Erythroblast (primary cell): ENCODE results near the gene UNCX.

Experiments used
- GATA1 ChIP-seq: IDR thresholded peaks from 2 replicates; pipeline ENCODE4 v1.6.1; 2011; ENCODE audit warnings: low read depth, mild to moderate bottlenecking, control low read depth, low read length, moderate library complexity
- POLR2A ChIP-seq: IDR thresholded peaks from 2 replicates; pipeline ENCODE4 v1.6.1; 2011; ENCODE audit warnings: mild to moderate bottlenecking, low read length

DNA sequence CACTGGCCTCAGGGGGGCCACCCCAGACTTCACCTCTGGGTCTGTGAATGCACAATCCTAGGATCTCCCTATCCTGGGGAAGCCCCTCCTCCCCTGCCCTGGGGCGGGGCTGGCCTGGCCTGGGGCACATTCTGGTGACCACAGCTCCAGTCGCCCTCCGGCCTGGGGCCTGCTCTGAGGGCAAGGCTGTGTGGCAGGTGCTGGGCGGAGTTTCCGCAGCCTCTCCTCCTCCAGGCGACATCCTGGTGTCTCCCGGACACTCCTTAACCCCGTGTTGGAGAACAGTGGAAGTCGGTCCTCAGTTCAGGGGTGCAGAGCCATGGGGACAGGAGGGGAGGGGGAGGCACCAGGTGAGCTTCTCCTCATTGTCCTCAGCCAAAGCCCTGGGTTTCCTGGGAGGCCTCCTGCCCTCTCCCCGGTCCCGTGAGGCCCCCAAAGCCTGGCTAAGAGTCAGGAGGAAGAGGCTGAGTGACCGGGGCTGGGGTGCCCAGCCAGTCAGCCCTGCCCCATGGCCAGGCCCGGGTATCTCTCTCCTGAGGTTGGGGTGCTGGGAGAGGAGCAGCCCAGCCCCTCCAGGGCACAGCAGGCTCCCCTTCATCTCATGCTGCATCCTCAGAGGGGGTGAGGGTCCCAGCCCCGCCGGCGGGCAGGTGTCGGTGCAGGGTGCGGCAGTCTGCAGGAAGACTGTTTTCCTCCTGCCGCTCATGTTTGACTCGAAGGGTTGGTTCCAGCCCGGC lies 22.6 kb downstream of the UNCX start:
- TF ChIP-seq POLR2A (no peak), GATA1 (no peak)
